Heart right ventricle (tissue), 16 donors: ENCODE results near the gene POLA1. TPM values are rescaled to one million over a fixed set of nuclear protein-coding genes. Genes with fewer than 3 reads are reported as not detected.

Experiments
- ATAC-seq, 8 donors: fragments of 200-7000 bp; cut with Tn5 transposase; one replicate each; pipeline ENCODE4 v1.9.1; 2020; ENCODE audit warnings: mild to moderate bottlenecking in 8 of 8, moderate library complexity in 8 of 8, moderate number of reproducible peaks in 1 of 8
- DNase-seq, 2 donors: peaks; one replicate each; pipeline ENCODE4 v3.0.0-alpha.2; 2020
- H3K27ac ChIP-seq, 10 donors: fragments of 200-600 bp; sonication (generic) in 2 of 10; one replicate each; pipeline versions ENCODE4 v1.5.0 to v1.8.0; 2020 to 2022; ENCODE audit warnings: mild to moderate bottlenecking in 3 of 10
- H3K27me3 ChIP-seq, 7 donors: fragments of 200-600 bp; one replicate each; pipeline ENCODE4 v1.8.0; 2021 to 2022; ENCODE audit warnings: mild to moderate bottlenecking in 2 of 7
- H3K36me3 ChIP-seq, 9 donors: fragments of 200-600 bp; sonication (generic) in 1 of 9; one replicate each; pipeline versions ENCODE4 v1.5.0 to v1.8.0; 2020 to 2022; ENCODE audit warnings: mild to moderate bottlenecking in 2 of 9
- H3K4me1 ChIP-seq, 9 donors: fragments of 200-600 bp; sonication (generic) in 1 of 9; one replicate each; pipeline versions ENCODE4 v1.5.0 to v1.8.0; 2020 to 2022; ENCODE audit warnings: mild to moderate bottlenecking in 4 of 9
- H3K4me3 ChIP-seq, 10 donors: fragments of 200-600 bp; sonication (generic) in 2 of 10; one replicate each; pipeline versions ENCODE4 v1.5.0 to v1.8.0; 2020 to 2022; ENCODE audit warnings: mild to moderate bottlenecking in 7 of 10, moderate library complexity in 2 of 10
- H3K9me3 ChIP-seq, 11 donors: fragments of 200-600 bp in 10 of 11; sonication (generic) in 2 of 11; one replicate each; pipeline versions ENCODE4 v1.5.0 to v1.8.0; 2013 to 2022; ENCODE audit warnings: mild to moderate bottlenecking in 2 of 11, control low read depth in 1 of 11, moderate library complexity in 1 of 11
- CTCF ChIP-seq, 9 donors: fragments of 200-600 bp; sonication (generic) in 2 of 9; IDR thresholded peaks; one replicate each; pipeline versions ENCODE4 v1.5.0 to v1.8.0; 2021 to 2022; ENCODE audit warnings: antibody characterized with exemption in 9 of 9, mild to moderate bottlenecking in 5 of 9, moderate library complexity in 1 of 9
- WGBS, 2 donors: extraction: QIAGEN DNeasy Blood & Tissue Kit; methylation state at CpG; one replicate each; pipeline ENCODE4 v1.1.7; 2013; ENCODE audit warnings: inconsistent platforms in 1 of 2; 5-methylcytosine and 5-hydroxymethylcytosine counted together
- intact Hi-C, 10 donors: fragments of 100-400 bp; cut with DNase I; formaldehyde crosslinking; loops; one replicate each; pipeline versions ENCODE4 v1.11.1 to v1.14.2; 2022
- polyA plus RNA-seq, 2 donors: library from polyadenylated mRNA; stranded (reverse); fragments of 200-250 nt; gene quantifications; one replicate each; pipeline ENCODE4 v1.2.3, GENCODE V29; 2013
- total RNA-seq, 10 donors: library from RNA; stranded (reverse); fragmentation: NEBNext Ultra II Directional in 3 of 10; extraction: Animal tissue kit (Norgen Biotek cat#: 25700) in 3 of 10; gene quantifications; one replicate each; pipeline versions ENCODE4 v1.2.1 to v1.2.4, GENCODE V29; 2021 to 2023
- donor health status: Arrhythmogenic right ventricular cardiomyopathy.
- donor health status: ischemic (EF 13 %, LVEDD 7.1; RV severe dilation, severe dysfunction).
- donor health status: healthy with polysubstance abuse.
- donor health status: DM: no; HTN: yes; CAD: no.
- donor health status: DM: no; HTN: no; CAD: no.
- donor health status: ischemic (EF 25% LVEDD 6.9; RV normal size, moderate dysfunction).
- donor health status: ischemic (EF 25% LVEDD 5.7; RV mildly dilated, moderate dysfunction).
- donor health status: healthy.
- donor health status: DM: yes; HTN: yes; CAD: no.
- donor health status: Ischemic cardiomyopathy.
- donor health status: ischemic (EF 35%, LVEDD 5.7; RV mildly dilated, moderate dysfunction).
- donor health status: nonischemic (EF 11% LVEDD 7.7; RV severe dilation, severe dysfunction).
- donor health status: DM: yes; HTN: yes; CAD: no.
- donor health status: PGD.
- donor health status: ischemic (EF 29% LVEDD 5.4; RV normal size, mild dysfunction).
- donor health status: nonischemic (EF 23%, LVEDD 6.1; RV moderate dilation, normal function).

The POLA1 gene
- total and polyA plus RNA-seq, 12 donors: 2.6 to 8.5 (median 6.1) TPM

- ATAC-seq: no peak
- H3K36me3 ChIP-seq: no peaks in the 10 kb centered on the region
Measured at GRCh38 chrX:24692305-24692704, 1.4 kb upstream of the POLA1 start.

GRCh38 chrX:24694825-24695224 is 1.1 kb downstream of the POLA1 start:
- no peak for DNase-seq
- Histone ChIP-seq H3K4me3 (peak overlapping the region in 5 of 10 donors; percentile 65 to 80 (median 74)), H3K27ac (peak overlapping the region in 1 of 10 donors; percentile 89), H3K9me3 (no peaks in the 10 kb centered on the region), H3K36me3 (peaks cover 0 to 6% (median 0%) of the 10 kb centered on the region in 9 donors), H3K27me3 (no peaks in the 10 kb centered on the region), H3K4me1 (peaks cover 0 to 15% (median 6%) of the 10 kb centered on the region in 9 donors)
- TF ChIP-seq CTCF (IDR thresholded peaks at IDR 0.05): no peak
- ATAC-seq: no peak
- intact Hi-C loops: no loop called here
- 26 to 36% methylated on average over 6 of the region's 6 CpGs for WGBS, 2 donors

More at GRCh38 chrX:24692305-24692704, 1.4 kb upstream of the POLA1 start:
- H3K4me3 ChIP-seq: no peak overlapping the region
- no peaks in the 10 kb centered on the region for H3K9me3 ChIP-seq
- intact Hi-C loops: no loop called here
- 69 to 75% methylated on average over 4 of the region's 4 CpGs for WGBS, 2 donors
- no peaks in the 10 kb centered on the region for H3K27me3 ChIP-seq
- peaks cover 0 to 15% (median 6%) of the 10 kb centered on the region in 9 donors for H3K4me1 ChIP-seq
- DNase-seq: no peak
- H3K27ac ChIP-seq: no peak overlapping the region
- TF ChIP-seq CTCF (IDR thresholded peaks at IDR 0.05): no peak

GRCh38 chrX:24696294-24696693 is 2.6 kb downstream of the POLA1 start:
- H3K4me1 ChIP-seq: peaks cover 0 to 15% (median 6%) of the 10 kb centered on the region in 9 donors
- no peak for TF ChIP-seq CTCF (IDR thresholded peaks at IDR 0.05)
- H3K36me3 ChIP-seq: peaks cover 0 to 21% (median 0%) of the 10 kb centered on the region in 9 donors
- no peak overlapping the region for H3K27ac ChIP-seq
- no peaks in the 10 kb centered on the region for H3K9me3 ChIP-seq
- no peaks in the 10 kb centered on the region for H3K27me3 ChIP-seq
- ATAC-seq: no peak
- intact Hi-C loops: no loop called here
- no peak overlapping the region for H3K4me3 ChIP-seq
- DNase-seq: no peak
- WGBS, 2 donors: 76 to 88% methylated on average over 6 of the region's 6 CpGs

GRCh38 chrX:24702362-24703184 is 8.9 kb downstream of the POLA1 start:
- no peaks in the 10 kb centered on the region for H3K27me3 ChIP-seq

More at GRCh38 chrX:24702362-24703184, 8.9 kb downstream of the POLA1 start:
- WGBS, 2 donors: 96 to 98% methylated on average over 3 of the region's 3 CpGs
- intact Hi-C loops: no loop called here
- H3K36me3 ChIP-seq: peaks cover 0 to 78% (median 6%) of the 10 kb centered on the region in 9 donors
- no peaks in the 10 kb centered on the region for H3K9me3 ChIP-seq
- H3K27ac ChIP-seq: no peak overlapping the region
- no peak overlapping the region for H3K4me3 ChIP-seq
- ATAC-seq (no peak), DNase-seq (no peak)
- TF ChIP-seq CTCF (IDR thresholded peaks at IDR 0.05): no peak
- H3K4me1 ChIP-seq: no peaks in the 10 kb centered on the region
